Stromal cell of bone marrow (primary cell): ENCODE data around the gene ABHD17A.
A peak's percentile ranks its signal among the peaks of the same experiment; 100 is the strongest.

Source experiments
- DNase-seq: peaks from one replicate; pipeline ENCODE4 v3.0.0-alpha.2; 2012; ENCODE audit warnings: low read depth

ABHD17A gene

GRCh38 chr19:1853295-1854038 lies 31.8 kb downstream of the ABHD17A start:
- no peak for DNase-seq

- DNase-seq = no peak
Measured at GRCh38 chr19:1852581-1853128, 32.6 kb downstream of the ABHD17A start.

GRCh38 chr19:1851654-1852580 lies 33.4 kb downstream of the ABHD17A start:
- DNase-seq = no peak

- no peak for DNase-seq
Measured at GRCh38 chr19:1850809-1851653, 34.3 kb downstream of the ABHD17A start.

GRCh38 chr19:1849886-1850398 lies 35.4 kb downstream of the ABHD17A start:
- DNase-seq = no peak

- no peak for DNase-seq
Measured at GRCh38 chr19:1849132-1849474, 36.2 kb downstream of the ABHD17A start.

GRCh38 chr19:1848399-1849131 lies 36.7 kb downstream of the ABHD17A start, which contains the start of gene REXO1:
REXO1 (minus strand) TSS chr19:1848483; CDS start chr19:1848358, 125 bp downstream.
- peak; percentile 86 for DNase-seq

GRCh38 chr19:1847684-1848398 lies 37.5 kb downstream of the ABHD17A start:
- DNase-seq = no peak

GRCh38 chr19:1847348-1847683 lies 38.0 kb downstream of the ABHD17A start:
- no peak for DNase-seq

- no peak for DNase-seq
Measured at GRCh38 chr19:1846517-1847204, 38.6 kb downstream of the ABHD17A start.

- DNase-seq = no peak
Measured at GRCh38 chr19:1845642-1846041, 39.7 kb downstream of the ABHD17A start.

- no peak for DNase-seq
Measured at GRCh38 chr19:1845125-1845515, 40.2 kb downstream of the ABHD17A start.

GRCh38 chr19:1844513-1845124 lies 40.7 kb downstream of the ABHD17A start:
- no peak for DNase-seq

- no peak for DNase-seq
Measured at GRCh38 chr19:1843646-1844394, 41.5 kb downstream of the ABHD17A start.

GRCh38 chr19:1843116-1843515 lies 42.2 kb downstream of the ABHD17A start:
- DNase-seq = no peak

GRCh38 chr19:1841209-1841924 lies 43.9 kb downstream of the ABHD17A start:
- DNase-seq = no peak

GRCh38 chr19:1840541-1841115 lies 44.7 kb downstream of the ABHD17A start:
- no peak for DNase-seq
